Tibial nerve (tissue), 4 donors: ENCODE data around the gene CUTA.

Source experiments
- CTCF ChIP-seq, 5 experiments: fragments of 200-600 bp in 3 of 5; fragments of 450-650 bp in 2 of 5; sonication (generic) in 3 of 5; IDR thresholded peaks; one replicate each; pipeline ENCODE4 v1.5.1; 2016 to 2019; ENCODE audit warnings: antibody characterized with exemption in 5 of 5, mild to moderate bottlenecking in 3 of 5, moderate library complexity in 2 of 5
- EP300 ChIP-seq, 2 donors: sonication (generic); formaldehyde crosslinking; IDR thresholded peaks; one replicate each; pipeline ENCODE4 v1.6.1; 2017; ENCODE audit warnings: antibody characterized with exemption in 2 of 2, mild to moderate bottlenecking in 1 of 2
- POLR2A ChIP-seq, 2 donors: fragments of 450-650 bp; IDR thresholded peaks; one replicate each; pipeline ENCODE4 v1.6.1; 2017; ENCODE audit warnings: antibody characterized with exemption in 2 of 2, mild to moderate bottlenecking in 2 of 2, moderate library complexity in 2 of 2

- no peak for TF ChIP-seq CTCF (IDR thresholded peaks at IDR 0.05)
- no peak for TF ChIP-seq POLR2A (IDR thresholded peaks at IDR 0.05)
- no peak for TF ChIP-seq EP300 (IDR thresholded peaks at IDR 0.05)
Observed at GRCh38 chr6:33421344-33421643, 3.4 kb upstream of the CUTA start.
